Trophoblast cell (in vitro differentiated cells and primary cell): ENCODE data around the gene JAZF1.

Experiments used
- DNase-seq, 2 donors: peaks; one replicate each; pipeline ENCODE4 v3.0.0-alpha.2; 2016
- H2AFZ ChIP-seq: 2 replicates; pipeline ENCODE4 v1.6.1; 2013; ENCODE audit warnings: low read length, moderate library complexity, mild to moderate bottlenecking; ENCODE audit not compliant: insufficient read depth, poor library complexity
- H2AK5ac ChIP-seq: 2 replicates; pipeline ENCODE4 v1.6.1; 2013; ENCODE audit warnings: mild to moderate bottlenecking, low read length
- H2BK120ac ChIP-seq: 2 replicates; pipeline ENCODE4 v1.6.1; 2013; ENCODE audit warnings: low read length, mild to moderate bottlenecking, moderate library complexity; ENCODE audit not compliant: insufficient read depth, poor library complexity
- H2BK12ac ChIP-seq: 2 replicates; pipeline ENCODE4 v1.6.1; 2013; ENCODE audit warnings: mild to moderate bottlenecking, low read length, moderate library complexity
- H2BK5ac ChIP-seq: 2 replicates; pipeline ENCODE4 v1.6.1; 2013; ENCODE audit warnings: low read length, low read depth, moderate library complexity, mild to moderate bottlenecking; ENCODE audit not compliant: poor library complexity
- H3K14ac ChIP-seq: 2 replicates; pipeline ENCODE4 v1.6.1; 2013; ENCODE audit warnings: mild to moderate bottlenecking, low read length
- H3K18ac ChIP-seq: 2 replicates; pipeline ENCODE4 v1.6.1; 2013; ENCODE audit warnings: mild to moderate bottlenecking, low read length
- H3K23ac ChIP-seq: 2 replicates; pipeline ENCODE4 v1.6.1; 2013; ENCODE audit warnings: low read length
- H3K27ac ChIP-seq: 2 replicates; pipeline ENCODE4 v1.5.1; 2013; ENCODE audit warnings: low read depth, mild to moderate bottlenecking, inconsistent platforms, low read length, moderate library complexity
- H3K27me3 ChIP-seq: 2 replicates; pipeline ENCODE4 v1.6.1; 2013; ENCODE audit warnings: inconsistent platforms, mild to moderate bottlenecking, low read length, moderate library complexity; ENCODE audit not compliant: insufficient read depth
- H3K36me3 ChIP-seq, 2 experiments: 1 replicate in 1 of 2; 2 replicates in 1 of 2; pipeline ENCODE4 v1.6.1; 2013; ENCODE audit warnings: low read length in 2 of 2, mild to moderate bottlenecking in 2 of 2, moderate library complexity in 1 of 2; ENCODE audit not compliant: insufficient read depth in 2 of 2, control insufficient read depth in 1 of 2
- H3K4ac ChIP-seq: 2 replicates; pipeline ENCODE4 v1.6.1; 2013; ENCODE audit warnings: low read depth, mild to moderate bottlenecking, low read length, moderate library complexity
- H3K4me1 ChIP-seq, 2 experiments: 1 replicate in 1 of 2; 2 replicates in 1 of 2; pipeline ENCODE4 v1.6.1; 2013; ENCODE audit warnings: low read length in 2 of 2, mild to moderate bottlenecking in 2 of 2, moderate library complexity in 1 of 2; ENCODE audit not compliant: insufficient read depth in 2 of 2, control insufficient read depth in 1 of 2
- H3K4me2 ChIP-seq: 2 replicates; pipeline ENCODE4 v1.6.1; 2013; ENCODE audit warnings: inconsistent platforms, mild to moderate bottlenecking, low read length, moderate library complexity
- H3K4me3 ChIP-seq: 2 replicates; pipeline ENCODE4 v1.5.1; 2013; ENCODE audit warnings: mild to moderate bottlenecking, low read depth, low read length, inconsistent platforms
- H3K79me1 ChIP-seq: one replicate; pipeline ENCODE4 v1.6.1; 2013; ENCODE audit warnings: low read length
- H3K79me2 ChIP-seq: 2 replicates; pipeline ENCODE4 v1.6.1; 2013; ENCODE audit warnings: low read length, mild to moderate bottlenecking; ENCODE audit not compliant: control insufficient read depth, insufficient read depth, poor library complexity
- H3K9ac ChIP-seq: 2 replicates; pipeline ENCODE4 v1.6.1; 2013; ENCODE audit warnings: mild to moderate bottlenecking, low read length
- H3K9me3 ChIP-seq: 2 replicates; pipeline ENCODE4 v1.6.1; 2013; ENCODE audit warnings: low read depth, mild to moderate bottlenecking, control low read depth, inconsistent platforms, low read length; ENCODE audit not compliant: insufficient read depth
- H4K12ac ChIP-seq: 2 replicates; pipeline ENCODE4 v1.6.1; 2013; ENCODE audit warnings: low read depth, mild to moderate bottlenecking, low read length, moderate library complexity
- H4K8ac ChIP-seq: 2 replicates; pipeline ENCODE4 v1.6.1; 2013; ENCODE audit warnings: low read depth, mild to moderate bottlenecking, low read length, moderate library complexity
- H4K91ac ChIP-seq: one replicate; pipeline ENCODE4 v1.6.1; 2013; ENCODE audit warnings: low read depth, mild to moderate bottlenecking, low read length, moderate library complexity
- WGBS: extraction: QIAGEN DNeasy Blood & Tissue Kit; methylation state at CpG from one replicate; pipeline ENCODE4 v1.1.7; 2013; ENCODE audit warnings: missing lambda C conversion rate; ENCODE audit not compliant: insufficient read length, insufficient coverage; ENCODE audit errors: extremely low coverage; 5-methylcytosine and 5-hydroxymethylcytosine counted together

JAZF1 gene

DNA sequence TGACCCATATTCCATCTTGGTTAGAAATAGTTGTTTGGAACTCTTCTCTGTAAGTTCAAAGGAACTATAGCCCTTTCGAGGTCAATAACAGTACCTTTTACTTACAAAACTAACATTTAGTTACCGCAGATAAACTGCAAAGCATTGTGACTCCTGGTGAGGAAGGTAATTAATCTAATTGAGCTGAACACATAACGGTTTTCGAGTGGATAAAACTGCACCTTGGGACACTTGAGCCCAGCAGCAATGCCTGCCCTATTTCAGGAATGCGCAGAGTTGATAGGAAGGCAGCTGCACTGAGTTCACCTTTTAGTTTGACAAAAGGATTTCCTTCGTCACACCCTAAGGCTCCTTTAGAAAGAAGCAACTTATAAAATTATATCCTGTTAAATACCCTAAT, 75.4 kb downstream of the JAZF1 start:
- H2AFZ ChIP-seq: no peak overlapping the region
- H4K91ac ChIP-seq: no peak overlapping the region
- H3K4me1 ChIP-seq: peaks cover 6 to 7% of the 10 kb centered on the region in 2 experiments
- H2BK12ac ChIP-seq: no peak overlapping the region
- DNase-seq: peak in 1 of 2 donors; percentile 44
- no peak overlapping the region for H3K4me2 ChIP-seq
- H3K9ac ChIP-seq: no peak overlapping the region
- no peak overlapping the region for H2BK120ac ChIP-seq
- H2BK5ac ChIP-seq: no peak overlapping the region
- H3K27ac ChIP-seq: no peak overlapping the region
- no peak overlapping the region for H2AK5ac ChIP-seq
- no peak overlapping the region for H4K8ac ChIP-seq
- H4K12ac ChIP-seq: no peak overlapping the region
- no peaks in the 10 kb centered on the region for H3K79me1 ChIP-seq
- WGBS: no CpG with 5 or more reads among the region's 6 CpGs
- H3K9me3 ChIP-seq: no peaks in the 10 kb centered on the region
- no peak overlapping the region for H3K4me3 ChIP-seq
- H3K23ac ChIP-seq: no peak overlapping the region
- no peak overlapping the region for H3K18ac ChIP-seq
- no peak overlapping the region for H3K14ac ChIP-seq
- no peak overlapping the region for H3K4ac ChIP-seq
- no peaks in the 10 kb centered on the region for H3K79me2 ChIP-seq
- no peaks in the 10 kb centered on the region for H3K36me3 ChIP-seq
- no peaks in the 10 kb centered on the region for H3K27me3 ChIP-seq

GRCh38 chr7:28104811-28105210, 75.8 kb downstream of the JAZF1 start:
- no peaks in the 10 kb centered on the region for H3K36me3 ChIP-seq
- no peaks in the 10 kb centered on the region for H3K27me3 ChIP-seq
- no CpG with 5 or more reads among the region's 4 CpGs for WGBS
- no peak overlapping the region for H3K4ac ChIP-seq
- H3K23ac ChIP-seq: no peak overlapping the region
- no peak overlapping the region for H3K4me2 ChIP-seq
- peak; percentile 49 to 85 for DNase-seq
- no peak overlapping the region for H3K18ac ChIP-seq
- H3K4me1 ChIP-seq: peaks cover 6 to 7% of the 10 kb centered on the region in 2 experiments
- no peaks in the 10 kb centered on the region for H3K79me2 ChIP-seq
- no peak overlapping the region for H2BK5ac ChIP-seq
- H2AFZ ChIP-seq: no peak overlapping the region
- no peak overlapping the region for H4K8ac ChIP-seq
- H2AK5ac ChIP-seq: no peak overlapping the region
- no peak overlapping the region for H3K4me3 ChIP-seq
- H3K9me3 ChIP-seq: no peaks in the 10 kb centered on the region
- H3K9ac ChIP-seq: no peak overlapping the region
- no peak overlapping the region for H2BK120ac ChIP-seq
- no peak overlapping the region for H3K14ac ChIP-seq
- H4K91ac ChIP-seq: no peak overlapping the region
- no peak overlapping the region for H4K12ac ChIP-seq
- H3K79me1 ChIP-seq: no peaks in the 10 kb centered on the region
- no peak overlapping the region for H2BK12ac ChIP-seq
- no peak overlapping the region for H3K27ac ChIP-seq

- Histone ChIP-seq H3K9me3 (no peaks in the 10 kb centered on the region), H3K27ac (no peak overlapping the region), H3K36me3 (no peaks in the 10 kb centered on the region), H3K18ac (no peak overlapping the region), H2BK120ac (no peak overlapping the region), H2AK5ac (no peak overlapping the region), H3K27me3 (no peaks in the 10 kb centered on the region), H3K4ac (no peak overlapping the region), H3K79me2 (no peaks in the 10 kb centered on the region), H4K91ac (no peak overlapping the region), H3K23ac (no peak overlapping the region), H2BK5ac (no peak overlapping the region), H4K12ac (no peak overlapping the region), H3K79me1 (no peaks in the 10 kb centered on the region), H2AFZ (no peak overlapping the region), H4K8ac (no peak overlapping the region), H3K4me3 (no peak overlapping the region), H2BK12ac (no peak overlapping the region), H3K4me1 (peaks cover 6 to 7% of the 10 kb centered on the region in 2 experiments), H3K14ac (no peak overlapping the region), H3K9ac (no peak overlapping the region), H3K4me2 (no peak overlapping the region)
- DNase-seq: peak; percentile 83 to 86
- WGBS: no CpG with 5 or more reads among the region's 3 CpGs
These were observed 76.5 kb downstream of the JAZF1 start for GRCh38 chr7:28104041-28104541.

- no CpG with 5 or more reads among the region's 6 CpGs for WGBS
- Histone ChIP-seq H4K12ac (no peak overlapping the region), H4K8ac (no peak overlapping the region), H3K79me2 (no peaks in the 10 kb centered on the region), H3K23ac (no peak overlapping the region), H2BK12ac (no peak overlapping the region), H3K4ac (no peak overlapping the region), H3K9ac (no peak overlapping the region), H3K27me3 (no peaks in the 10 kb centered on the region), H3K27ac (no peak overlapping the region), H2AK5ac (no peak overlapping the region), H3K79me1 (no peaks in the 10 kb centered on the region), H2AFZ (no peak overlapping the region), H3K9me3 (no peaks in the 10 kb centered on the region), H3K4me1 (peaks cover 6 to 7% of the 10 kb centered on the region in 2 experiments), H2BK5ac (no peak overlapping the region), H3K14ac (no peak overlapping the region), H4K91ac (no peak overlapping the region), H3K36me3 (no peaks in the 10 kb centered on the region), H3K4me3 (no peak overlapping the region), H3K4me2 (no peak overlapping the region), H2BK120ac (no peak overlapping the region), H3K18ac (no peak overlapping the region)
- DNase-seq: peak in 1 of 2 donors; percentile 36
These were observed 77.8 kb downstream of the JAZF1 start for GRCh38 chr7:28102797-28103196.
